Activated CD8-positive, alpha-beta T cell treated with anti-CD3 and anti-CD28 coated beads for 36 hours (primary cell): Measurements from ENCODE around the gene MTG1. TPM values are rescaled to one million over a fixed set of nuclear protein-coding genes. Genes with fewer than 3 reads are reported as not detected.

ENCODE experiments used
- ATAC-seq: fragments of 200-7000 bp; cut with Tn5 transposase; one replicate; pipeline ENCODE4 v1.10.0; 2021; ENCODE audit warnings: mild to moderate bottlenecking, moderate library complexity
- CTCF ChIA-PET: fragments of 350-600 bp; sonication (Branson Sonifier 250); formaldehyde crosslinking; loops from one replicate; lab custom pipeline; 2021; ENCODE audit warnings: antibody characterized with exemption; lab: Charles Lee
- POLR2A ChIA-PET: fragments of 350-600 bp; sonication (Branson Sonifier 250); formaldehyde crosslinking; loops from one replicate; lab custom pipeline; 2021; ENCODE audit warnings: antibody characterized with exemption; lab: Charles Lee
- DNase-seq: peaks from one replicate; pipeline ENCODE4 v3.0.0-alpha.2; 2020
- H3K27ac Mint-ChIP-seq: one replicate; pipeline ENCODE4 v1.8.0; 2021; ENCODE audit warnings: mild to moderate bottlenecking, mixed read lengths
- H3K27me3 Mint-ChIP-seq: one replicate; pipeline ENCODE4 v1.8.0; 2021; ENCODE audit warnings: mixed read lengths
- H3K36me3 Mint-ChIP-seq: one replicate; pipeline ENCODE4 v1.8.0; 2021; ENCODE audit warnings: low read depth, mixed read lengths
- H3K4me1 Mint-ChIP-seq: one replicate; pipeline ENCODE4 v1.8.0; 2021; ENCODE audit warnings: low read depth, mixed read lengths
- H3K4me3 Mint-ChIP-seq: one replicate; pipeline ENCODE4 v1.8.0; 2021; ENCODE audit warnings: mild to moderate bottlenecking, moderate library complexity, mixed read lengths
- H3K9me3 Mint-ChIP-seq: one replicate; pipeline ENCODE4 v1.8.0; 2021; ENCODE audit warnings: mixed read lengths
- CTCF ChIP-seq: fragments of 200-600 bp; IDR thresholded peaks from one replicate; pipeline ENCODE4 v1.8.0; 2022; ENCODE audit warnings: antibody characterized with exemption, mild to moderate bottlenecking
- intact Hi-C: fragments of 100-400 bp; cut with micrococcal nuclease; formaldehyde crosslinking; loops from one replicate; pipeline ENCODE4 v1.10.0; 2022
- total RNA-seq, 2 experiments: library from RNA; stranded (reverse); gene quantifications; one replicate each; pipeline ENCODE4 v1.2.3, GENCODE V29; 2021

The MTG1 gene
- total RNA-seq, 2 experiments from 2014 or later: 45.7 to 48.9 TPM

- ATAC-seq: no peak
- DNase-seq: no peak
- CTCF ChIA-PET: no interaction called here
- no peak for TF ChIP-seq CTCF
- Mint-ChIP-seq H3K27me3 (no peaks in the 10 kb centered on the region), H3K4me1 (peaks cover 47% of the 10 kb centered on the region), H3K27ac (peak overlapping the region; percentile 25), H3K4me3 (no peak overlapping the region), H3K9me3 (no peaks in the 10 kb centered on the region), H3K36me3 (peaks cover 55% of the 10 kb centered on the region)
- POLR2A ChIA-PET: no interaction called here
- intact Hi-C loops: no loop called here
Measured at GRCh38 chr10:133397938-133398337, 4.0 kb downstream of the MTG1 start.

- H3K36me3 Mint-ChIP-seq: peaks cover 63% of the 10 kb centered on the region
- H3K4me1 Mint-ChIP-seq: peaks cover 50% of the 10 kb centered on the region
Measured at GRCh38 chr10:133399123-133399601, 5.2 kb downstream of the MTG1 start.

GRCh38 chr10:133400624-133401424 is 6.9 kb downstream of the MTG1 start:
- POLR2A ChIA-PET: interaction anchor here (1.2 kb wide), 1 partner anchor 11 kb away, joined by 3 read pairs; no protein-coding TSS in a partner anchor
- DNase-seq (no peak), ATAC-seq (peak; percentile 63)
- H3K27ac Mint-ChIP-seq: peak overlapping the region; percentile 74
- peaks cover 67% of the 10 kb centered on the region for H3K36me3 Mint-ChIP-seq
- CTCF ChIA-PET: interaction anchor here (1.1 to 1.5 kb wide), 4 partner anchors 10 to 71 kb away, joined by 3 to 6 read pairs (median 4); no protein-coding TSS in a partner anchor
- H3K4me3 Mint-ChIP-seq: no peak overlapping the region
- no peaks in the 10 kb centered on the region for H3K9me3 Mint-ChIP-seq
- no peaks in the 10 kb centered on the region for H3K27me3 Mint-ChIP-seq
- peaks cover 53% of the 10 kb centered on the region for H3K4me1 Mint-ChIP-seq
- intact Hi-C loops: no loop called here
- no peak for TF ChIP-seq CTCF

More at GRCh38 chr10:133399123-133399601, 5.2 kb downstream of the MTG1 start:
- ChIA-PET POLR2A (interaction anchor here (1.2 kb wide), 1 partner anchor 9 kb away, joined by 4 read pairs; no protein-coding TSS in a partner anchor), CTCF (no interaction called here)
- no peak overlapping the region for H3K4me3 Mint-ChIP-seq
- TF ChIP-seq CTCF: no peak
- no peak for ATAC-seq
- no peaks in the 10 kb centered on the region for H3K27me3 Mint-ChIP-seq
- intact Hi-C loops: no loop called here
- H3K27ac Mint-ChIP-seq: no peak overlapping the region
- no peak for DNase-seq
- H3K9me3 Mint-ChIP-seq: no peaks in the 10 kb centered on the region

- Mint-ChIP-seq H3K36me3 (peaks cover 70% of the 10 kb centered on the region), H3K27ac (peak overlapping the region; percentile 74), H3K9me3 (no peaks in the 10 kb centered on the region), H3K27me3 (no peaks in the 10 kb centered on the region), H3K4me1 (peaks cover 55% of the 10 kb centered on the region), H3K4me3 (no peak overlapping the region)
- DNase-seq (no peak), ATAC-seq (no peak)
- intact Hi-C loops: no loop called here
- no peak for TF ChIP-seq CTCF
- ChIA-PET POLR2A (interaction anchor here (0.9 to 1.1 kb wide), 3 partner anchors 8 to 24 kb away, joined by 3 to 4 read pairs (median 3); no protein-coding TSS in a partner anchor), CTCF (interaction anchor here (1.1 to 1.5 kb wide), 4 partner anchors 11 to 72 kb away, joined by 3 to 6 read pairs (median 4); no protein-coding TSS in a partner anchor)
Measured at GRCh38 chr10:133401500-133401899, 7.5 kb downstream of the MTG1 start.
